DND-41 (cell line): ENCODE results near the gene THBS1.

Experiments used
- CTCF ChIP-seq: IDR thresholded peaks from 2 replicates; pipeline ENCODE4 v1.5.1; 2012; ENCODE audit warnings: borderline replicate concordance, low read length, moderate library complexity, mild to moderate bottlenecking; ENCODE audit not compliant: poor library complexity, severe bottlenecking; ENCODE audit errors: extremely low read depth
- EZH2 ChIP-seq: IDR thresholded peaks from 3 replicates; pipeline ENCODE4 v1.6.1; 2012; ENCODE audit warnings: borderline replicate concordance, low read depth, mild to moderate bottlenecking, moderate library complexity, low read length, inconsistent platforms; ENCODE audit not compliant: severe bottlenecking

- TF ChIP-seq CTCF = no peak
- TF ChIP-seq EZH2 = no peak
Observed at GRCh38 chr15:39579487-39580116, 1.3 kb upstream of the THBS1 start.
